ENCODE measurements around the gene CRB1. TPM values are rescaled to one million over a fixed set of nuclear protein-coding genes. Genes with fewer than 3 reads are reported as not detected.

The CRB1 gene
- polyA plus RNA-seq, 1 donor (not counting 4 experiments of a cell fraction or from before 2014, with no cell fraction given): 0.04 TPM

DNA sequence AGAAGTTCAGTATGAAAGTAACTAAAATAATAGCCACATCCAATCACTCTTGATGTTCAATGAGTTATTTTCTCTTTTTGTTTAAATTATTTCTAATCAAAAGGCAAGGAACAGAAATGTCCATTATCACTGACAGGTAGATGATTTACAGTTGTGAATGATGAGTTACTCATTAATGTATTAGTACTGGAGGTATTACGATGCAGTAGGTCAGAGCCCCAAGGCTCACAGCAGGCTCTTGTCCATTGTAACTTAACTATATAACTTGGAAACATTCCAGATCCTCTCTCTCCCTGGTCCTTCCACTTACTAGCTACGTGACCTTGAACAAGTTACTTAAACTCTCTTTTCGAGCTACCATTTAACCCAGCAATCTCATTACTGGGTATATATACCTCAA lies 39.5 kb downstream of the CRB1 start:
- Histone ChIP-seq H3K9me3 (ENCODE audit: control insufficient read depth, low read depth, low read length) (no peaks in the 10 kb centered on the region), H3K79me2 (ENCODE audit: control insufficient read depth, insufficient read depth, low read length) (no peaks in the 10 kb centered on the region), H3K27ac (ENCODE audit: control insufficient read depth, insufficient read depth, low read length) (no peak overlapping the region), H3K27me3 (ENCODE audit: control insufficient read depth, extremely low read depth, insufficient read depth, low read length) (no peaks in the 10 kb centered on the region), H3K4me3 (ENCODE audit: control insufficient read depth in 2 of 3, extremely low read depth in 1 of 3, insufficient read depth in 2 of 3, low read depth in 1 of 3, low read length in 3 of 3) (no peak overlapping the region), H4K20me1 (ENCODE audit: control insufficient read depth, extremely low read depth, insufficient read depth, low read length) (no peaks in the 10 kb centered on the region), H3K4me1 (ENCODE audit: control insufficient read depth, extremely low read depth, insufficient read depth, low read length) (no peaks in the 10 kb centered on the region), H3K9me1 (ENCODE audit: control insufficient read depth, extremely low read depth, insufficient read depth, low read length) (no peaks in the 10 kb centered on the region), H3K4me2 (ENCODE audit: control insufficient read depth, extremely low read depth, insufficient read depth, low read depth, low read length) (no peak overlapping the region), H3K9ac (ENCODE audit: control insufficient read depth, extremely low read depth, insufficient read depth, low read length) (no peak overlapping the region), H3K36me3 (ENCODE audit: control insufficient read depth in 2 of 2, extremely low read depth in 1 of 2, insufficient read depth in 2 of 2, low read length in 2 of 2) (no peaks in the 10 kb centered on the region), H2AFZ (ENCODE audit: control insufficient read depth, low read length) (no peak overlapping the region)
- dilution Hi-C loops (cut with MboI; ENCODE audit: extremely low pct_ligation_motif_present, low sequenced_read_pairs): no loop called here
- FAIRE-seq (no peak), DNase-seq (ENCODE audit: low read depth, low spot score) (no peak)
- TF ChIP-seq EZH2 (IDR thresholded peaks at IDR 0.05; ENCODE audit: low read length) (no peak), CTCF (optimal IDR thresholded peaks at IDR 0.05 in 1 of 3, IDR thresholded peaks at IDR 0.05 in 1 of 3, conservative IDR thresholded peaks at IDR 0.05 in 1 of 3; ENCODE audit: extremely low read depth in 1 of 3, insufficient read depth in 2 of 3, low read length in 3 of 3) (no peak)

- Histone ChIP-seq H2AFZ (ENCODE audit: control insufficient read depth, low read length) (no peak overlapping the region), H3K36me3 (ENCODE audit: control insufficient read depth in 2 of 2, extremely low read depth in 1 of 2, insufficient read depth in 2 of 2, low read length in 2 of 2) (no peaks in the 10 kb centered on the region), H3K79me2 (ENCODE audit: control insufficient read depth, insufficient read depth, low read length) (no peaks in the 10 kb centered on the region), H3K27ac (ENCODE audit: control insufficient read depth, insufficient read depth, low read length) (no peak overlapping the region), H3K27me3 (ENCODE audit: control insufficient read depth, extremely low read depth, insufficient read depth, low read length) (no peaks in the 10 kb centered on the region), H3K4me1 (ENCODE audit: control insufficient read depth, extremely low read depth, insufficient read depth, low read length) (no peaks in the 10 kb centered on the region), H4K20me1 (ENCODE audit: control insufficient read depth, extremely low read depth, insufficient read depth, low read length) (no peaks in the 10 kb centered on the region), H3K9me1 (ENCODE audit: control insufficient read depth, extremely low read depth, insufficient read depth, low read length) (no peaks in the 10 kb centered on the region), H3K4me2 (ENCODE audit: control insufficient read depth, extremely low read depth, insufficient read depth, low read depth, low read length) (no peak overlapping the region), H3K4me3 (ENCODE audit: control insufficient read depth in 2 of 3, extremely low read depth in 1 of 3, insufficient read depth in 2 of 3, low read depth in 1 of 3, low read length in 3 of 3) (no peak overlapping the region), H3K9ac (ENCODE audit: control insufficient read depth, extremely low read depth, insufficient read depth, low read length) (no peak overlapping the region), H3K9me3 (ENCODE audit: control insufficient read depth, low read depth, low read length) (no peaks in the 10 kb centered on the region)
- FAIRE-seq (no peak), DNase-seq (ENCODE audit: low read depth, low spot score) (no peak)
- TF ChIP-seq EZH2 (IDR thresholded peaks at IDR 0.05; ENCODE audit: low read length) (no peak), CTCF (optimal IDR thresholded peaks at IDR 0.05 in 1 of 3, IDR thresholded peaks at IDR 0.05 in 1 of 3, conservative IDR thresholded peaks at IDR 0.05 in 1 of 3; ENCODE audit: extremely low read depth in 1 of 3, insufficient read depth in 2 of 3, low read length in 3 of 3) (no peak)
- dilution Hi-C loops (cut with MboI; ENCODE audit: extremely low pct_ligation_motif_present, low sequenced_read_pairs): no loop called here
These were observed 43.0 kb downstream of the CRB1 start for GRCh38 chr1:197311081-197311480.

Measured in keratinocyte (primary cell).